Measurements from ENCODE around the gene GAD1.

DNA sequence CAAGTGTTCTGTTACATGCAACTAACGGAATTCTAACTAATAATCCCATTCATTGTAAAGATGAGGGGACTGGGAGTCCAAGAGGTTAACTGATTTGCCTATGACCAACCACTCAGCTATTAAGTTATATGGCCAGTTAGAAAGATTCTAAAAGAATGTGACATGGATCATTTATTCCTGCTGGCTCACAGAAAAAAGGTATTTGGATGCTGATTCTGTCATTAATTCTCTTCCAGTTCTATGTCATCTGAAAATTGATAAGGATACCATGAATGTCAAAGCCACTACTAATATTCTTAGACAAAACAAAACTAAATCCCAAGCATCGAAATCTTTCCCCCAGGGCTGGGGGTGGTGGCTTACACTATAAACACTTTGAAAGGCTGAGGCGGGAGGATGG is 71.2 kb downstream of the GAD1 start:
- TF ChIP-seq, protein P1, sequence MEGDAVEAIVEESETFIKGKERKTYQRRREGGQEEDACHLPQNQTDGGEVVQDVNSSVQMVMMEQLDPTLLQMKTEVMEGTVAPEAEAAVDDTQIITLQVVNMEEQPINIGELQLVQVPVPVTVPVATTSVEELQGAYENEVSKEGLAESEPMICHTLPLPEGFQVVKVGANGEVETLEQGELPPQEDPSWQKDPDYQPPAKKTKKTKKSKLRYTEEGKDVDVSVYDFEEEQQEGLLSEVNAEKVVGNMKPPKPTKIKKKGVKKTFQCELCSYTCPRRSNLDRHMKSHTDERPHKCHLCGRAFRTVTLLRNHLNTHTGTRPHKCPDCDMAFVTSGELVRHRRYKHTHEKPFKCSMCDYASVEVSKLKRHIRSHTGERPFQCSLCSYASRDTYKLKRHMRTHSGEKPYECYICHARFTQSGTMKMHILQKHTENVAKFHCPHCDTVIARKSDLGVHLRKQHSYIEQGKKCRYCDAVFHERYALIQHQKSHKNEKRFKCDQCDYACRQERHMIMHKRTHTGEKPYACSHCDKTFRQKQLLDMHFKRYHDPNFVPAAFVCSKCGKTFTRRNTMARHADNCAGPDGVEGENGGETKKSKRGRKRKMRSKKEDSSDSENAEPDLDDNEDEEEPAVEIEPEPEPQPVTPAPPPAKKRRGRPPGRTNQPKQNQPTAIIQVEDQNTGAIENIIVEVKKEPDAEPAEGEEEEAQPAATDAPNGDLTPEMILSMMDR (IDR thresholded peaks at IDR 0.05), result no peak
- no peak for TF ChIP-seq POLR2A (IDR thresholded peaks at IDR 0.05)
- no peak for TF ChIP-seq POLR2AphosphoS5 (IDR thresholded peaks at IDR 0.05)

All from breast epithelium (tissue), 3 donors.